Duodenal mucosa (tissue), 2 donors: Measurements from ENCODE around the gene SRCIN1.

ENCODE experiments used
- H3K27ac ChIP-seq: one replicate; pipeline ENCODE4 v1.7.0; 2013; ENCODE audit warnings: low read depth, low read length
- H3K27me3 ChIP-seq, 2 donors: one replicate each; pipeline ENCODE4 v1.7.0; 2013; ENCODE audit warnings: low read length in 2 of 2, control low read depth in 1 of 2; ENCODE audit not compliant: insufficient read depth in 2 of 2, control insufficient read depth in 1 of 2
- H3K36me3 ChIP-seq, 2 donors: one replicate each; pipeline ENCODE4 v1.7.0; 2013; ENCODE audit warnings: low read length in 2 of 2, control low read depth in 1 of 2; ENCODE audit not compliant: insufficient read depth in 2 of 2, control insufficient read depth in 1 of 2
- H3K4me1 ChIP-seq, 2 donors: one replicate each; pipeline ENCODE4 v1.7.0; 2013; ENCODE audit warnings: low read length in 2 of 2, control low read depth in 1 of 2; ENCODE audit not compliant: insufficient read depth in 2 of 2, control insufficient read depth in 1 of 2
- H3K4me3 ChIP-seq, 2 donors: one replicate each; pipeline ENCODE4 v1.7.0; 2013; ENCODE audit warnings: low read length in 2 of 2, low read depth in 1 of 2
- H3K9ac ChIP-seq, 2 donors: one replicate each; pipeline ENCODE4 v1.7.0; 2013; ENCODE audit warnings: low read length in 2 of 2, low read depth in 1 of 2
- H3K9me3 ChIP-seq, 2 donors: one replicate each; pipeline ENCODE4 v1.7.0; 2013; ENCODE audit warnings: low read length in 2 of 2, control low read depth in 1 of 2; ENCODE audit not compliant: control insufficient read depth in 1 of 2

The SRCIN1 gene

DNA sequence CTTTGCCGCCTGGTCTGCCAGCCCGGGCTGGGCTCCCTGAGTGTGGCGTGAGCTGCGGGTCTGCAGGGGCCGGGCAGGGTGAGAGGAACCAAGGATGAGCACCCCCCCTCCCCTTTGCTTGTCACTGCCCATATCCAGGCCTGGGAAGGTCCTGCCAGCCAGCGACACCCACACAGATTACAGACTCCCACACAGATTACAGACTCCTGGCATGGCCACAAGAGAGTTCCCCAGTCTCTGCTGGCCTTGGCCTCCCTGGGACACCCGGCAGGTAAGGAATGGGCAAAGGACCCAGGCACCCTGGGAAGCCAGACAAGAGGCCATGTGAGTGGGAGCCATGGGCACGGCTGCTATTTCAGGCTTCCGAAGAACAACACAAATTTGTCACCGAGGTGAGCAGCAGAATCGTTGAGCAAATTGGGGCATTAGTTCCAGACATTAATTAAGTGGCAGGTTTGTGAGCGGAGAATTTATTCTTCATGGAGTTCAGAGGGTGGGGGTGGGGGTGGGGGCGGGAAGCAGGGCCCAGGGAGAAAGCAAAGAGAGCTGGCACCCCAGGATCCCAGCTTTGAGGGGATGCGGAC, 41.4 kb downstream of the SRCIN1 start:
- peaks cover 9 to 10% of the 10 kb centered on the region in 2 donors for H3K4me1 ChIP-seq
- H3K4me3 ChIP-seq = no peak overlapping the region
- no peak overlapping the region for H3K9ac ChIP-seq
- H3K27ac ChIP-seq = no peak overlapping the region
- no peaks in the 10 kb centered on the region for H3K36me3 ChIP-seq
- H3K9me3 ChIP-seq = no peaks in the 10 kb centered on the region
- peaks cover 72 to 75% of the 10 kb centered on the region in 2 donors for H3K27me3 ChIP-seq

DNA sequence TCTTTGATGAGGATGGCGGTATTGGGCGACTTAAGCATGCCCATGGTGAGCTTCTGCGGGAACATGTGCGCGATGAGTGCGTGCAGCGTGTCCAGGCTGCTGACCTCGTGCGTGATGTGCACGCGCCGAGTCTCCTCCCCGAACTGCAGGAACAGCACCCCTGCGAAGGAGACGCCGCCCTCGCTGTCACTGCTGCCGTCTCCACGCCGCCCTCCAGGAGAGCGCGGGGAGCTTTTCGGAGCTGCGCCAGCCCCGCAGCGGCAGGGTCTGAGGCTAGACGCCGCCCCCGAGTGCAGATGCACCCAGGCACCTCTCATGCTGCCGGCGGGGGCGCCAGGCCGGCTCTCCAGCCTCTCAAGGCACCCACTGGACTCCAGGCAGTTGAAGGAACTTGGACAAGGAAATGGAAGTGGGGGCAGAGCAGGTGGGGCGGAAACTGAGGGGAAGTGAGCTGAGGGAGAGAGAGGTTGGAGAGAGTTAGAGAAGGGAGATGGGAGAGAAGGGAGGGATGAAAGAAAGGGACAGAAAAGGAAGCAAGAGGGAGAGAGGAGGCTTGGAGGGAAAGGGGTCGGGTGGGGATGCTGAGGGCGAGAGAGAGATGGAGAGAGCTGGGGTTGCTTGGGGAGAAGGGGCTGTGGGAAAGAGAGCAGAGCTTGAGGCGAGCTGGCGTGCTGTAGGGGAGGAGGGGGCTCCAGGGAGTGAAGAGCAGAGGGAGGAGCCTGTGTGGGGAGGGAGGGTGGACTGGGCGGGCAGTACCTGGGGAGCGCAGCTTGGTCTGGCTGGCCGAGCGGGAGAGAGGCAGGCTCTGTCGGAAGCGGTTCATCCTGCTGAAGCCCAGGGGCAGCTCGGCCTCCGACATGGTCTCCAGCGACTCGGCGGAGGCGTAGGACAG, 42.1 kb downstream of the SRCIN1 start:
- H3K9ac ChIP-seq = no peak overlapping the region

DNA sequence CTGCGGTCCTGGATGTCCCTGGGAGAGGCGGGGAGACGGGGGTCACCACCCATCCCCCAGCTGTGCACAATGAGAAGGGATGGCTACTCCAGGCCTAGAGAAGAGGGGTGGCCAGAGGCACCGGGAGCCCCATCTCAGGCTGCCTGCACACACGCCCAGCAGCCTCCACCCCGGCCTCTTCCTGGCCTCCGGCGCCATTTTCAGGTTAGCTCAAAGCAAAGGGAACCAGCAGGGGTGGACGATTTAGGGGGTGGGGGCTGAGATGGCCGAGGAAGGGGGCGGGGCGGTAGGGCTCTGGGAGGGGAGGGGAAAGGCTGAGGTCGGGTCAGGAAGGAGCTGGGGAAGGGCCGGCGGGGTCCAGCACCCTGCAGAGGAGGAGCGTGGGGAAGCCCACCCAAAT, 42.8 kb downstream of the SRCIN1 start:
- H3K4me3 ChIP-seq = no peak overlapping the region
- H3K4me1 ChIP-seq = peaks cover 20 to 23% of the 10 kb centered on the region in 2 donors
- H3K9ac ChIP-seq = no peak overlapping the region
- H3K9me3 ChIP-seq = no peaks in the 10 kb centered on the region
- H3K27me3 ChIP-seq = peaks cover 67 to 71% of the 10 kb centered on the region in 2 donors
- no peak overlapping the region for H3K27ac ChIP-seq
- no peaks in the 10 kb centered on the region for H3K36me3 ChIP-seq

More for the DNA sequence above, 42.1 kb downstream of the SRCIN1 start:
- H3K36me3 ChIP-seq = no peaks in the 10 kb centered on the region
- H3K4me1 ChIP-seq = peaks cover 16 to 17% of the 10 kb centered on the region in 2 donors
- no peak overlapping the region for H3K27ac ChIP-seq
- H3K27me3 ChIP-seq = peaks cover 72 to 75% of the 10 kb centered on the region in 2 donors
- H3K4me3 ChIP-seq = no peak overlapping the region
- H3K9me3 ChIP-seq = no peaks in the 10 kb centered on the region

DNA sequence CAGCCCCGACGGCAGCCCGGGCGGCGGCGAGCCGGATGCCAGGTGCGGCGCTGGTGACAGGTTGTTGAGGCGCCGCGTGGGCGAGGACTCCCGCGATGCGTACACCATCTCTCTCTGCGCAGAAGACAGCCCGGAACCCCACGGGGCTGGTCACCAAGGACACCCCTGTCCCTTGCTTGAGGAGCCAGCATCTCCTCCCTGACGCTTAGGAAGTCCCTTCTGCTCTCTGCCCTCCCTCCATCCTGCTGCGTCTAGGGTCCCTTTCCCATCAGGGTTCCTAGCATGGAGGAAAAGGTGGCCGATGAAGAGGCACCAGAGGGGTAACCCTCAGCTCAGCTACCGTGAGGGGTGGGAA, 43.6 kb downstream of the SRCIN1 start:
- H3K27ac ChIP-seq = no peak overlapping the region
- H3K4me1 ChIP-seq = peaks cover 25 to 30% of the 10 kb centered on the region in 2 donors
- no peaks in the 10 kb centered on the region for H3K36me3 ChIP-seq
- H3K4me3 ChIP-seq = no peak overlapping the region
- H3K9me3 ChIP-seq = no peaks in the 10 kb centered on the region
- no peak overlapping the region for H3K9ac ChIP-seq
- peaks cover 60 to 67% of the 10 kb centered on the region in 2 donors for H3K27me3 ChIP-seq

DNA sequence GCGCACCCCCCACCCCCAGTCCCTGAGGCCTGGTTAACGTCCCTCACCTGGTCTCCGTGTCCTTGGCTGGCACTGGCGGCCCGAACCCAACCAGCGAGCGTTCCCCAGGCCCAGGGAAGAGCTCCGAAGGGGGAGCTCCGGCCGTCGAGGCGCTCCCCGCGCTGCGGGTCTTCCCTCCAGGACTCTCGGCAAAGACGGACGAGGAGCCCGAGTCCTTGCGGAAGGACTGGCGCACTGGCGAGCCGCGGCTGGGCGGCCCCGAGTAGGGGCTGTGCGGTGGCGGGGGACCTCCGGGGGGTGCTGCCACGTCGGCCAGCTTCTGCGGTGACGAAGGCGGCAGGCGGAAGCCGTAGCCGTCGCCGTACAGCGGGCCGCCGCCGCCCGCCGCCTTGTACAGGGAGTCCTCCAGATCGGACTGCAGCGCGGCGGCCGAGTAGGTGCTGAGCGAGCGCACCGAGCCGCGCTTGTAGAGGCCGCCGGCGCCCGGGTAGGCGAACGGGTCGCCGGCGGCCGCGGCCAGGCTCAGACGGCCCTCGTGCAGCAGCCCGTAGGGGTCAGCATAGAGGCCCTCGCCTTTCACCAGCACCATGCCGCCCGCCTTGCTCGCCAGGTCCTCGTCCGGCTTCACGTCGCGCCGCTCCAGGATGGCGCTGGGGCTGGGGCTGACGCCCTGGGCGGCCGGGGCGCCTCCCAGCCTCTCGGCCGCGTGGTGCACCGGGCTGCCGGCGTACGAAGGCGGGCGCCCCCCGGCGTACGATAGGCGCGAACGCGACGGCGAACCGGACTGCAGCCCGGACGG, 44.1 kb downstream of the SRCIN1 start:
- no peak overlapping the region for H3K27ac ChIP-seq
- H3K36me3 ChIP-seq = no peaks in the 10 kb centered on the region
- H3K4me1 ChIP-seq = peaks cover 25 to 30% of the 10 kb centered on the region in 2 donors
- H3K9ac ChIP-seq = no peak overlapping the region
- no peak overlapping the region for H3K4me3 ChIP-seq
- H3K9me3 ChIP-seq = no peaks in the 10 kb centered on the region
- peaks cover 56 to 61% of the 10 kb centered on the region in 2 donors for H3K27me3 ChIP-seq

DNA sequence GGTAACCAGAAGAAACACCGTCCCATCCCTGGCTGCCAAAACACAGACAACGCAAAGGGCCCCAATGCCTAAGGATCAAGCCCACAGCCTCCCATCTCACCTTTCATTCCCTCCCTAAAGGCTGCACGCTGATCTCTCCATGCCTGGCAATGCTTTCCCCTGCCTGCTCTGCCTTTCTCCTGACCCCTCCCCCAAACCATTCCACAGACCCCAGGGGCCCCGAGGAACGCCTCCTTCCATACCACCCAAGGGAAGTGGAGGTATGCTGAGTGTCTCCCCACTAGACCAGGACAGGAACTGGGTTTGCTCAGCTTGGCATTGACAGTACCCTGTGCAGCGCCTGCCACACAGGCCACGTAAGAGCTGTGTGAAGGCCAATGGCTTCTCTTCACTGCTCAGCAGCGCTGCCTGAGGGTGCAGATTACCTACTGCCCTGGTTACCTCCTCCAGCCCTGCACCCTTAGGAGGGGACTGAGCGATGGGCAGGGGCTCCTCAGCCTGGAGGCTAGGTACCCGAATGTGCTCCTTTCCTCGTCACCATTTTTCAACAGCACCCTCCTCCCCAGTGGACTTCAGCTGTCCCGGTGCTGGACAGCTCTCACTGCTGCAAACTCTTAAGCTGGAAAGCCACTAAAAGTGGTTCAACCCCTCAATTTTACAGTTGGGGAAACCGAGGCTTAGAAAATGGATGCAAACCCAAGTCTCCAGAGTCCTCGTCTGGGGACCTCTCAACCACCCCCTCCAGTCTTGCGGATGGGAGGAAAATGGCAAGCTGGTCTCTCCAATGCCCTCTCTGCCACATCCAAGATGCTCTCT, 45.0 kb downstream of the SRCIN1 start:
- H3K36me3 ChIP-seq = no peaks in the 10 kb centered on the region
- no peaks in the 10 kb centered on the region for H3K9me3 ChIP-seq
- peaks cover 25 to 30% of the 10 kb centered on the region in 2 donors for H3K4me1 ChIP-seq
- peaks cover 47 to 52% of the 10 kb centered on the region in 2 donors for H3K27me3 ChIP-seq
- H3K27ac ChIP-seq = no peak overlapping the region
- no peak overlapping the region for H3K9ac ChIP-seq
- no peak overlapping the region for H3K4me3 ChIP-seq

DNA sequence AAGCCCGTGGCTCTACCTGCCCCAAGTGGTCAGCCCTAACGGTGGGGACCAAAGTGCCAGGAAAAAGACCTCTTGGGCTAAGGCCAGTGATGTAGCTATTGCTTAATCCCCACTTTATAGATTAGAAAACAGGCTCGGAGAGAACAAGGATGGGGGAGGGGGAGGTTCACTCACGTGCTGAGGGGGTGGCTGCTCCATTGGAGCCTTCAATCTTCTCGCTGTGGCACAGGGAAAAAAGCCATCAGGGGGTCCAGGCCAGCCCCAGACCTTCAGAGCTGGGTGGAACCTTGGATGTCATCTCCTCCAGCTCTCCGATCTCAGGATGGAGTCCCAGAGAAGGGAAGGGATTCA, 45.9 kb downstream of the SRCIN1 start:
- no peaks in the 10 kb centered on the region for H3K36me3 ChIP-seq
- peaks cover 40 to 47% of the 10 kb centered on the region in 2 donors for H3K27me3 ChIP-seq
- H3K9ac ChIP-seq = no peak overlapping the region
- H3K9me3 ChIP-seq = no peaks in the 10 kb centered on the region
- no peak overlapping the region for H3K27ac ChIP-seq
- peak overlapping the region; percentile 53 to 74 for H3K4me3 ChIP-seq
- peaks cover 25 to 30% of the 10 kb centered on the region in 2 donors for H3K4me1 ChIP-seq

DNA sequence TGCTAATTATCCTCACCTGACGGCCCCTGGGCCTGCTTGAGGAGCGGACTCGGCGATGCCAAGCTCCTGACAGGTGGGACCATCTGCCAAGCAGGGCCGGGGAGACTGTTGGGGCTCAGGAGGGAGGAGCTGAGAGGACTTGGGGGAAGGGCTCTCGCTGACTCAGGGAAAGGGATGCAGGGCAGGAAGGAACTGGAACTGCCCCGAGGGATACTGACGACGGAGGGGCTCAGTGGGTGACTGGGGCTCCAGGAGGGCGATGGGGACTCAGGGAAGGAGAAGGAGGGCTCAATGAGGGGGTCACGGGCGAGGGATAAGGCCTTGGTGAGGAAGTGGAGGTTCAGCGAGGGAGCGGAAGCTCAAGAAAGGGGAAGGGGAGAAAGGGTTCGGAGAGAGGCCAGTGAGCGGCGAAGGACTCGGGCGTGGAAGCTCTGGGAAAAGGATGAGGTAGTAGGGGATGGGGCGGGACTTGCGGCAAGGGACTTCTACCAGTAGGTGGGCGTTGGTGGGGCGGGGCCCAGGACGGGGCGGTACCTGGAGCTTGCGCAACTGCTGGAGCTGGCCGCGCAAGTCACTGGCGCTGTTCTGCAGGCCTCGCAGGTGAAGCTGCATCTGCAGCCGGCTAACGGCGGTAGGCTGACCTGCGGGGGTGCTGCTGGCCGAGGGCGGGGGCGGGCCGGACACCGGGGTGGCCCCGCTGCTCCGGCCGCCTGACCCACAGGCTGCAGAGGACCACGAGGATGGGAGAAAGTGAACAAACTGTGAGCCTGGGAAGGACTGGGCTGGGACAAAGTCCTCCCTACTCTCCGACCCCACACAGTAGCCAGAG, 46.5 kb downstream of the SRCIN1 start:
- Histone ChIP-seq H3K4me1 (peaks cover 25 to 30% of the 10 kb centered on the region in 2 donors), H3K27ac (no peak overlapping the region), H3K27me3 (peaks cover 34 to 43% of the 10 kb centered on the region in 2 donors), H3K9me3 (no peaks in the 10 kb centered on the region), H3K36me3 (no peaks in the 10 kb centered on the region), H3K9ac (peak overlapping the region in 1 of 2 donors; percentile 47), H3K4me3 (peak overlapping the region; percentile 53 to 74)

DNA sequence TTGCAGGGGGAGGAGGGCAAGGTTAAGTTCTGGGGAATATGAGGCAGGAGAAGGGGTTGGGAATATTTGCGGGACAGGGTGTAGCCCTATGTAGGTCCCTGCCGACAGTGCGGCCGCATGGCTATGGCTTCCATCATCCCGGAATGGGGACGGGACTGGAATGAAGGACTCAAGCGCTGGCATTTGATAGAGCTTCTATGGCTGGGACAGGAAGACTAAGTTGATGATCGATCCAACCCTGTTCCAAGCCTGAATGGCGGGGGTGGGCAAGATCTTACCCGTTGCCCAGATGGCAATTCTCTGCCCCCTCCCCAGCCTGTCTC, 47.1 kb downstream of the SRCIN1 start:
- Histone ChIP-seq H3K9ac (peak overlapping the region in 1 of 2 donors; percentile 47), H3K4me3 (peak overlapping the region; percentile 46 to 74), H3K4me1 (peaks cover 25 to 30% of the 10 kb centered on the region in 2 donors)

More for the DNA sequence above, 47.1 kb downstream of the SRCIN1 start:
- Histone ChIP-seq H3K27me3 (peaks cover 31 to 37% of the 10 kb centered on the region in 2 donors), H3K9me3 (no peaks in the 10 kb centered on the region), H3K27ac (no peak overlapping the region), H3K36me3 (no peaks in the 10 kb centered on the region)
